ENCODE measurements around the gene PER2. TPM values are rescaled to one million over a fixed set of nuclear protein-coding genes. Genes with fewer than 3 reads are reported as not detected.

The PER2 gene
- total and polyA plus RNA-seq, 2 of the 13 experiments (the other 11 are each of a cell fraction or from before 2014, with no cell fraction given), result 5.1 to 9.4 TPM

DNA sequence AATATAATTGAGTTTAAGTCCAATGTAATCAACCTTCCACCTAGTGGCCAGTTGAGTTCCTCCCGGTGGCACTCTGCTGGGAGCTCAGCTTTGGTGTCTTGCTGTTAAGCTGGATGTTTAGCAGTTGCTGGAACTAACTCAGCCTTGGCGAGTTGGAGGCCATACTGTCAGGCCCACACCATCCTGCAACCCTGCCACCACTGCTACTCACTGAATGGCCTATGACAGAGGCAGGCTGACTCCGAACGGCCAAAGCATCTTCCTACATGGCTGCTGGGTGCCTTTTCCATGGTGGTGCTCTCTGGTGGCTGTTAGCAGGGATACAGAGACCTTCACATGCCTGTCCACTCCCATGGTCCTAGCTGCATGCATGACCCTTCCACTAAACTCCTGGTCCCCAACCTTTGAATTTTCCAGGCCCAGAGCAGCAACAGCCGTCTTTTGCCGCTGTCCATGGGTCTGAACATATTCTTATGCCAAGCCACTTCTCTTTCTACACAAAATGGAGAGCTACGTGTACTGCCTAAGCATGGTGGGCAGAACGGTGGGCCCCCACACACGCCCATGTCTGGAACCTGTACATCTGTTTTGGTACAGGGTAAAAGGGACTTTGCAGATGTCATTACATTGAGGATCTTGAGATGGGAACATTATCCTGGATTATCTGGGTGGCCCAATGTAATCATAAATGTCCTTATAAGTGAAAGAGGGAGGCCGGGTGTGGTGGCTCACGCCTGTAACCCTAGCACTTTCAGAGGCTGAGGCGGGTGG lies 16.9 kb upstream of the PER2 start:
- WGBS (ENCODE audit: low lambda C conversion rate), result 44% methylated on average over 12 of the region's 12 CpGs
- TF ChIP-seq ZNF180 (CRISPR knock-in tag; IDR thresholded peaks at IDR 0.05; ENCODE audit: borderline replicate concordance, low read depth) (no peak), NCOR1 (IDR thresholded peaks at IDR 0.05; ENCODE audit: borderline replicate concordance, low read length) (peak; percentile 37; the same call in 1 of the 2 replicates), ZNF747 (CRISPR knock-in tag; IDR thresholded peaks at IDR 0.05; ENCODE audit: borderline replicate concordance) (0 out of 2 replicates have a peak, but pooled peaks have one; percentile 5), THAP7 (CRISPR knock-in tag; IDR thresholded peaks at IDR 0.05) (no peak), ZC3H13 (CRISPR knock-in tag; IDR thresholded peaks at IDR 0.05) (no peak), SAP130 (CRISPR knock-in tag; IDR thresholded peaks at IDR 0.05; ENCODE audit: low read depth) (peak; percentile 66), ZNF331 (CRISPR knock-in tag; IDR thresholded peaks at IDR 0.05) (peak; percentile 46; the same call in 1 of the 2 replicates)
- TF ChIP-seq, protein P1, sequence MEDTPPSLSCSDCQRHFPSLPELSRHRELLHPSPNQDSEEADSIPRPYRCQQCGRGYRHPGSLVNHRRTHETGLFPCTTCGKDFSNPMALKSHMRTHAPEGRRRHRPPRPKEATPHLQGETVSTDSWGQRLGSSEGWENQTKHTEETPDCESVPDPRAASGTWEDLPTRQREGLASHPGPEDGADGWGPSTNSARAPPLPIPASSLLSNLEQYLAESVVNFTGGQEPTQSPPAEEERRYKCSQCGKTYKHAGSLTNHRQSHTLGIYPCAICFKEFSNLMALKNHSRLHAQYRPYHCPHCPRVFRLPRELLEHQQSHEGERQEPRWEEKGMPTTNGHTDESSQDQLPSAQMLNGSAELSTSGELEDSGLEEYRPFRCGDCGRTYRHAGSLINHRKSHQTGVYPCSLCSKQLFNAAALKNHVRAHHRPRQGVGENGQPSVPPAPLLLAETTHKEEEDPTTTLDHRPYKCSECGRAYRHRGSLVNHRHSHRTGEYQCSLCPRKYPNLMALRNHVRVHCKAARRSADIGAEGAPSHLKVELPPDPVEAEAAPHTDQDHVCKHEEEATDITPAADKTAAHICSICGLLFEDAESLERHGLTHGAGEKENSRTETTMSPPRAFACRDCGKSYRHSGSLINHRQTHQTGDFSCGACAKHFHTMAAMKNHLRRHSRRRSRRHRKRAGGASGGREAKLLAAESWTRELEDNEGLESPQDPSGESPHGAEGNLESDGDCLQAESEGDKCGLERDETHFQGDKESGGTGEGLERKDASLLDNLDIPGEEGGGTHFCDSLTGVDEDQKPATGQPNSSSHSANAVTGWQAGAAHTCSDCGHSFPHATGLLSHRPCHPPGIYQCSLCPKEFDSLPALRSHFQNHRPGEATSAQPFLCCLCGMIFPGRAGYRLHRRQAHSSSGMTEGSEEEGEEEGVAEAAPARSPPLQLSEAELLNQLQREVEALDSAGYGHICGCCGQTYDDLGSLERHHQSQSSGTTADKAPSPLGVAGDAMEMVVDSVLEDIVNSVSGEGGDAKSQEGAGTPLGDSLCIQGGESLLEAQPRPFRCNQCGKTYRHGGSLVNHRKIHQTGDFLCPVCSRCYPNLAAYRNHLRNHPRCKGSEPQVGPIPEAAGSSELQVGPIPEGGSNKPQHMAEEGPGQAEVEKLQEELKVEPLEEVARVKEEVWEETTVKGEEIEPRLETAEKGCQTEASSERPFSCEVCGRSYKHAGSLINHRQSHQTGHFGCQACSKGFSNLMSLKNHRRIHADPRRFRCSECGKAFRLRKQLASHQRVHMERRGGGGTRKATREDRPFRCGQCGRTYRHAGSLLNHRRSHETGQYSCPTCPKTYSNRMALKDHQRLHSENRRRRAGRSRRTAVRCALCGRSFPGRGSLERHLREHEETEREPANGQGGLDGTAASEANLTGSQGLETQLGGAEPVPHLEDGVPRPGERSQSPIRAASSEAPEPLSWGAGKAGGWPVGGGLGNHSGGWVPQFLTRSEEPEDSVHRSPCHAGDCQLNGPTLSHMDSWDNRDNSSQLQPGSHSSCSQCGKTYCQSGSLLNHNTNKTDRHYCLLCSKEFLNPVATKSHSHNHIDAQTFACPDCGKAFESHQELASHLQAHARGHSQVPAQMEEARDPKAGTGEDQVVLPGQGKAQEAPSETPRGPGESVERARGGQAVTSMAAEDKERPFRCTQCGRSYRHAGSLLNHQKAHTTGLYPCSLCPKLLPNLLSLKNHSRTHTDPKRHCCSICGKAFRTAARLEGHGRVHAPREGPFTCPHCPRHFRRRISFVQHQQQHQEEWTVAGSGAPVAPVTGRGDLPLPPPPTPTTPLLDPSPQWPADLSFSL (CRISPR knock-in tag; IDR thresholded peaks at IDR 0.05), result peak; percentile 45; the same call in 1 of the 2 replicates
- TF ChIP-seq, protein P2, sequence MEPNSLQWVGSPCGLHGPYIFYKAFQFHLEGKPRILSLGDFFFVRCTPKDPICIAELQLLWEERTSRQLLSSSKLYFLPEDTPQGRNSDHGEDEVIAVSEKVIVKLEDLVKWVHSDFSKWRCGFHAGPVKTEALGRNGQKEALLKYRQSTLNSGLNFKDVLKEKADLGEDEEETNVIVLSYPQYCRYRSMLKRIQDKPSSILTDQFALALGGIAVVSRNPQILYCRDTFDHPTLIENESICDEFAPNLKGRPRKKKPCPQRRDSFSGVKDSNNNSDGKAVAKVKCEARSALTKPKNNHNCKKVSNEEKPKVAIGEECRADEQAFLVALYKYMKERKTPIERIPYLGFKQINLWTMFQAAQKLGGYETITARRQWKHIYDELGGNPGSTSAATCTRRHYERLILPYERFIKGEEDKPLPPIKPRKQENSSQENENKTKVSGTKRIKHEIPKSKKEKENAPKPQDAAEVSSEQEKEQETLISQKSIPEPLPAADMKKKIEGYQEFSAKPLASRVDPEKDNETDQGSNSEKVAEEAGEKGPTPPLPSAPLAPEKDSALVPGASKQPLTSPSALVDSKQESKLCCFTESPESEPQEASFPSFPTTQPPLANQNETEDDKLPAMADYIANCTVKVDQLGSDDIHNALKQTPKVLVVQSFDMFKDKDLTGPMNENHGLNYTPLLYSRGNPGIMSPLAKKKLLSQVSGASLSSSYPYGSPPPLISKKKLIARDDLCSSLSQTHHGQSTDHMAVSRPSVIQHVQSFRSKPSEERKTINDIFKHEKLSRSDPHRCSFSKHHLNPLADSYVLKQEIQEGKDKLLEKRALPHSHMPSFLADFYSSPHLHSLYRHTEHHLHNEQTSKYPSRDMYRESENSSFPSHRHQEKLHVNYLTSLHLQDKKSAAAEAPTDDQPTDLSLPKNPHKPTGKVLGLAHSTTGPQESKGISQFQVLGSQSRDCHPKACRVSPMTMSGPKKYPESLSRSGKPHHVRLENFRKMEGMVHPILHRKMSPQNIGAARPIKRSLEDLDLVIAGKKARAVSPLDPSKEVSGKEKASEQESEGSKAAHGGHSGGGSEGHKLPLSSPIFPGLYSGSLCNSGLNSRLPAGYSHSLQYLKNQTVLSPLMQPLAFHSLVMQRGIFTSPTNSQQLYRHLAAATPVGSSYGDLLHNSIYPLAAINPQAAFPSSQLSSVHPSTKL (CRISPR knock-in tag; IDR thresholded peaks at IDR 0.05), result peak; percentile 23; the same call in 1 of the 2 replicates
- TF ChIP-seq, protein P3, sequence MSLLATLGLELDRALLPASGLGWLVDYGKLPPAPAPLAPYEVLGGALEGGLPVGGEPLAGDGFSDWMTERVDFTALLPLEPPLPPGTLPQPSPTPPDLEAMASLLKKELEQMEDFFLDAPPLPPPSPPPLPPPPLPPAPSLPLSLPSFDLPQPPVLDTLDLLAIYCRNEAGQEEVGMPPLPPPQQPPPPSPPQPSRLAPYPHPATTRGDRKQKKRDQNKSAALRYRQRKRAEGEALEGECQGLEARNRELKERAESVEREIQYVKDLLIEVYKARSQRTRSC (CRISPR knock-in tag; IDR thresholded peaks at IDR 0.05; ENCODE audit: low read depth), result no peak

More for the DNA sequence above, 16.9 kb upstream of the PER2 start:
- peaks cover 33% of the 10 kb centered on the region for H3K4me1 ChIP-seq (ENCODE audit: insufficient read depth, low read length)
- intact Hi-C loops (cut with micrococcal nuclease; ENCODE audit: unreplicated experiment) (loop anchor here (1.0 kb wide), 2 partner anchors 42 to 49 kb away; no protein-coding TSS in a partner anchor), in situ Hi-C loops (cut with HindIII; ENCODE audit: extremely low pct_ligation_motif_present, low pct_unique_long_range_greater_than_20kb) (no loop called here)
- no peak overlapping the region for H3K27ac ChIP-seq (ENCODE audit: extremely low read length, insufficient read depth, low read length)
- CTCF ChIA-PET (ENCODE audit: low intra/inter-chr PET ratio, low total read pairs), result interaction anchor here (1.0 to 3.4 kb wide), 4 partner anchors 16 to 49 kb away, joined by 3 to 23 read pairs (median 4); no protein-coding TSS in a partner anchor
- peak; percentile 51 for DNase-seq (ENCODE audit: low spot score)
- H3K9ac ChIP-seq (ENCODE audit: insufficient read depth, low read depth, low read length), result no peak overlapping the region
- no TSS peak for BruUV-seq (replicated peaks)
- peak overlapping the region in 1 of 3 experiments; percentile 22; a peak in 1 of 6 replicates for H3K4me3 ChIP-seq (replicated peaks in 1 of 3; ENCODE audit: insufficient read depth in 1 of 3, low read depth in 2 of 3, low read length in 3 of 3)
- peaks cover 1 to 8% of the 10 kb centered on the region in 2 experiments; a peak in 3 of 5 replicates for H3K27me3 ChIP-seq (ENCODE audit: control insufficient read depth in 1 of 2, insufficient read depth in 2 of 2, low read length in 2 of 2)
- POLR2A ChIA-PET, result interaction anchor here (1.0 to 2.5 kb wide), 4 partner anchors 8 to 42 kb away, joined by 3 to 15 read pairs (median 8); partner anchors contain the start of gene PER2
- H3K79me2 ChIP-seq (ENCODE audit: insufficient read depth, low read length), result no peaks in the 10 kb centered on the region
- H3K36me3 ChIP-seq (replicated peaks in 1 of 2; ENCODE audit: control insufficient read depth in 1 of 2, insufficient read depth in 2 of 2, low read length in 2 of 2), result no peaks in the 10 kb centered on the region
- H4K20me1 ChIP-seq (ENCODE audit: insufficient read depth, low read length), result no peaks in the 10 kb centered on the region
- H2AFZ ChIP-seq (ENCODE audit: low read length), result peak overlapping the region; percentile 34
- peak; percentile 82 for FAIRE-seq
- ATAC-seq, result peak; percentile 83
- H3K9me3 ChIP-seq (ENCODE audit: low read length), result no peaks in the 10 kb centered on the region
- peak overlapping the region; percentile 60 for H3K4me2 ChIP-seq (ENCODE audit: low read depth, low read length)
